ENCODE data around the gene TXNDC11.

The TXNDC11 gene

GRCh38 chr16:11717811-11718210 lies 24.8 kb downstream of the TXNDC11 start:
- H3K4me1 ChIP-seq (ENCODE audit: control insufficient read depth, insufficient read depth, low read length, unreplicated experiment): no peaks in the 10 kb centered on the region
- H3K36me3 ChIP-seq (ENCODE audit: insufficient read depth, low read length): peaks cover 8% of the 10 kb centered on the region; the same call in 1 of the 2 replicates
- no peak overlapping the region for H3K27ac ChIP-seq (ENCODE audit: low read depth, low read length)
- peaks cover 3% of the 10 kb centered on the region for H3K79me2 ChIP-seq (ENCODE audit: control insufficient read depth, insufficient read depth, low read length, unreplicated experiment)
- H3K4me3 ChIP-seq (ENCODE audit: low read depth, low read length): no peak overlapping the region
- H2AFZ ChIP-seq (ENCODE audit: low read length, unreplicated experiment): no peak overlapping the region
- H3K27me3 ChIP-seq (ENCODE audit: insufficient read depth, low read length): no peaks in the 10 kb centered on the region

- Histone ChIP-seq H3K36me3 (ENCODE audit: insufficient read depth, low read length) (peaks cover 8% of the 10 kb centered on the region; the same call in 1 of the 2 replicates), H2AFZ (ENCODE audit: low read length, unreplicated experiment) (no peak overlapping the region), H3K27me3 (ENCODE audit: insufficient read depth, low read length) (no peaks in the 10 kb centered on the region), H3K4me3 (ENCODE audit: low read depth, low read length) (no peak overlapping the region), H3K27ac (ENCODE audit: low read depth, low read length) (no peak overlapping the region), H3K4me1 (ENCODE audit: control insufficient read depth, insufficient read depth, low read length, unreplicated experiment) (no peaks in the 10 kb centered on the region), H3K79me2 (ENCODE audit: control insufficient read depth, insufficient read depth, low read length, unreplicated experiment) (peaks cover 3% of the 10 kb centered on the region)
Measured at GRCh38 chr16:11716336-11716735, 26.3 kb downstream of the TXNDC11 start.

GRCh38 chr16:11715246-11715947 lies 27.3 kb downstream of the TXNDC11 start:
- Histone ChIP-seq H3K27ac (ENCODE audit: low read depth, low read length) (no peak overlapping the region), H3K79me2 (ENCODE audit: control insufficient read depth, insufficient read depth, low read length, unreplicated experiment) (peaks cover 3% of the 10 kb centered on the region), H2AFZ (ENCODE audit: low read length, unreplicated experiment) (no peak overlapping the region), H3K27me3 (ENCODE audit: insufficient read depth, low read length) (no peaks in the 10 kb centered on the region), H3K36me3 (ENCODE audit: insufficient read depth, low read length) (peaks cover 5% of the 10 kb centered on the region; the same call in 1 of the 2 replicates), H3K4me3 (ENCODE audit: low read depth, low read length) (no peak overlapping the region), H3K4me1 (ENCODE audit: control insufficient read depth, insufficient read depth, low read length, unreplicated experiment) (no peaks in the 10 kb centered on the region)

- no peak overlapping the region for H2AFZ ChIP-seq (ENCODE audit: low read length, unreplicated experiment)
- no peaks in the 10 kb centered on the region; the same call in 1 of the 2 replicates for H3K36me3 ChIP-seq (ENCODE audit: insufficient read depth, low read length)
- no peak overlapping the region for H3K27ac ChIP-seq (ENCODE audit: low read depth, low read length)
- no peaks in the 10 kb centered on the region for H3K27me3 ChIP-seq (ENCODE audit: insufficient read depth, low read length)
- H3K4me1 ChIP-seq (ENCODE audit: control insufficient read depth, insufficient read depth, low read length, unreplicated experiment): peaks cover 11% of the 10 kb centered on the region
- H3K79me2 ChIP-seq (ENCODE audit: control insufficient read depth, insufficient read depth, low read length, unreplicated experiment): peaks cover 3% of the 10 kb centered on the region
- no peak overlapping the region for H3K4me3 ChIP-seq (ENCODE audit: low read depth, low read length)
Measured at GRCh38 chr16:11712122-11712521, 30.5 kb downstream of the TXNDC11 start.

GRCh38 chr16:11711662-11712061 lies 31.0 kb downstream of the TXNDC11 start:
- H3K4me1 ChIP-seq (ENCODE audit: control insufficient read depth, insufficient read depth, low read length, unreplicated experiment): peaks cover 11% of the 10 kb centered on the region
- no peak overlapping the region for H2AFZ ChIP-seq (ENCODE audit: low read length, unreplicated experiment)
- peaks cover 3% of the 10 kb centered on the region for H3K79me2 ChIP-seq (ENCODE audit: control insufficient read depth, insufficient read depth, low read length, unreplicated experiment)
- no peak overlapping the region for H3K4me3 ChIP-seq (ENCODE audit: low read depth, low read length)
- H3K27ac ChIP-seq (ENCODE audit: low read depth, low read length): no peak overlapping the region
- H3K36me3 ChIP-seq (ENCODE audit: insufficient read depth, low read length): no peaks in the 10 kb centered on the region; the same call in 1 of the 2 replicates
- H3K27me3 ChIP-seq (ENCODE audit: insufficient read depth, low read length): no peaks in the 10 kb centered on the region

GRCh38 chr16:11708421-11708820 lies 34.2 kb downstream of the TXNDC11 start:
- H3K27ac ChIP-seq (ENCODE audit: low read depth, low read length): peak overlapping the region; percentile 59
- peaks cover 11% of the 10 kb centered on the region for H3K4me1 ChIP-seq (ENCODE audit: control insufficient read depth, insufficient read depth, low read length, unreplicated experiment)
- H3K27me3 ChIP-seq (ENCODE audit: insufficient read depth, low read length): no peaks in the 10 kb centered on the region
- peaks cover 2% of the 10 kb centered on the region for H3K79me2 ChIP-seq (ENCODE audit: control insufficient read depth, insufficient read depth, low read length, unreplicated experiment)
- no peak overlapping the region for H3K4me3 ChIP-seq (ENCODE audit: low read depth, low read length)
- peaks cover 4% of the 10 kb centered on the region for H3K36me3 ChIP-seq (ENCODE audit: insufficient read depth, low read length)
- H2AFZ ChIP-seq (ENCODE audit: low read length, unreplicated experiment): no peak overlapping the region

GRCh38 chr16:11707679-11708197 lies 34.9 kb downstream of the TXNDC11 start:
- Histone ChIP-seq H3K27ac (ENCODE audit: low read depth, low read length) (peak overlapping the region; percentile 59), H3K36me3 (ENCODE audit: insufficient read depth, low read length) (peaks cover 4% of the 10 kb centered on the region), H2AFZ (ENCODE audit: low read length, unreplicated experiment) (no peak overlapping the region), H3K79me2 (ENCODE audit: control insufficient read depth, insufficient read depth, low read length, unreplicated experiment) (no peaks in the 10 kb centered on the region), H3K4me3 (ENCODE audit: low read depth, low read length) (no peak overlapping the region), H3K4me1 (ENCODE audit: control insufficient read depth, insufficient read depth, low read length, unreplicated experiment) (peaks cover 11% of the 10 kb centered on the region), H3K27me3 (ENCODE audit: insufficient read depth, low read length) (no peaks in the 10 kb centered on the region)

GRCh38 chr16:11706180-11706742 lies 36.4 kb downstream of the TXNDC11 start:
- no peaks in the 10 kb centered on the region for H3K27me3 ChIP-seq (ENCODE audit: insufficient read depth, low read length)
- H3K79me2 ChIP-seq (ENCODE audit: control insufficient read depth, insufficient read depth, low read length, unreplicated experiment): no peaks in the 10 kb centered on the region

GRCh38 chr16:11705311-11706025 lies 37.2 kb downstream of the TXNDC11 start:
- Histone ChIP-seq H3K79me2 (ENCODE audit: control insufficient read depth, insufficient read depth, low read length, unreplicated experiment) (no peaks in the 10 kb centered on the region), H3K27me3 (ENCODE audit: insufficient read depth, low read length) (no peaks in the 10 kb centered on the region), H3K27ac (ENCODE audit: low read depth, low read length) (no peak overlapping the region), H3K36me3 (ENCODE audit: insufficient read depth, low read length) (peaks cover 4% of the 10 kb centered on the region), H2AFZ (ENCODE audit: low read length, unreplicated experiment) (no peak overlapping the region), H3K4me3 (ENCODE audit: low read depth, low read length) (no peak overlapping the region), H3K4me1 (ENCODE audit: control insufficient read depth, insufficient read depth, low read length, unreplicated experiment) (peaks cover 16% of the 10 kb centered on the region)

More at GRCh38 chr16:11706180-11706742, 36.4 kb downstream of the TXNDC11 start:
- Histone ChIP-seq H3K4me3 (ENCODE audit: low read depth, low read length) (no peak overlapping the region), H3K4me1 (ENCODE audit: control insufficient read depth, insufficient read depth, low read length, unreplicated experiment) (peaks cover 11% of the 10 kb centered on the region), H3K27ac (ENCODE audit: low read depth, low read length) (no peak overlapping the region), H2AFZ (ENCODE audit: low read length, unreplicated experiment) (no peak overlapping the region), H3K36me3 (ENCODE audit: insufficient read depth, low read length) (peaks cover 4% of the 10 kb centered on the region)

GRCh38 chr16:11700264-11701029 lies 42.2 kb downstream of the TXNDC11 start:
- H3K27ac ChIP-seq (ENCODE audit: low read depth, low read length): peak overlapping the region; percentile 27; the same call in 1 of the 2 replicates
- H3K79me2 ChIP-seq (ENCODE audit: control insufficient read depth, insufficient read depth, low read length, unreplicated experiment): peaks cover 5% of the 10 kb centered on the region
- H3K4me3 ChIP-seq (ENCODE audit: low read depth, low read length): no peak overlapping the region
- no peak overlapping the region for H2AFZ ChIP-seq (ENCODE audit: low read length, unreplicated experiment)
- peaks cover 17% of the 10 kb centered on the region for H3K4me1 ChIP-seq (ENCODE audit: control insufficient read depth, insufficient read depth, low read length, unreplicated experiment)
- peaks cover 13% of the 10 kb centered on the region for H3K36me3 ChIP-seq (ENCODE audit: insufficient read depth, low read length)
- H3K27me3 ChIP-seq (ENCODE audit: insufficient read depth, low read length): no peaks in the 10 kb centered on the region
